Right lobe of liver (tissue), 6 donors: ENCODE data around the gene TRPM3. TPM values are rescaled to one million over a fixed set of nuclear protein-coding genes. Genes with fewer than 3 reads are reported as not detected.

Source experiments
- ATAC-seq, 4 donors: fragments of 200-7000 bp; cut with Tn5 transposase; one replicate each; pipeline ENCODE4 v1.9.1; 2020; ENCODE audit warnings: mild to moderate bottlenecking in 4 of 4, moderate library complexity in 4 of 4
- DNase-seq, 3 donors: peaks; one replicate each; pipeline ENCODE4 v3.0.0-alpha.2; 2020
- H3K27ac ChIP-seq, 3 donors: fragments of 200-600 bp; one replicate each; pipeline ENCODE4 v1.8.0; 2022
- H3K27me3 ChIP-seq, 2 donors: fragments of 200-600 bp; one replicate each; pipeline ENCODE4 v1.8.0; 2022
- H3K36me3 ChIP-seq, 4 donors: fragments of 200-600 bp; sonication (generic) in 1 of 4; one replicate each; pipeline versions ENCODE4 v1.5.1 to v1.8.0; 2017 to 2022; ENCODE audit warnings: control low read depth in 1 of 4
- H3K4me1 ChIP-seq, 4 donors: fragments of 200-600 bp; sonication (generic) in 1 of 4; one replicate each; pipeline versions ENCODE4 v1.5.1 to v1.8.0; 2017 to 2022; ENCODE audit warnings: control low read depth in 1 of 4
- H3K4me3 ChIP-seq, 3 donors: fragments of 200-600 bp; one replicate each; pipeline ENCODE4 v1.8.0; 2022
- H3K9me3 ChIP-seq, 4 donors: fragments of 200-600 bp; sonication (generic) in 1 of 4; one replicate each; pipeline versions ENCODE4 v1.5.1 to v1.8.0; 2017 to 2022; ENCODE audit warnings: control low read depth in 1 of 4
- POLR2A ChIP-seq: fragments of 450-650 bp; IDR thresholded peaks from one replicate; pipeline ENCODE4 v1.6.1; 2017; ENCODE audit warnings: antibody characterized with exemption, mild to moderate bottlenecking
- WGBS: methylation state at CpG from one replicate; pipeline ENCODE4 v1.1.6; 2018; ENCODE audit warnings: low coverage, low lambda C conversion rate; ENCODE audit not compliant: insufficient coverage; ENCODE audit errors: missing lambda C conversion rate; 5-methylcytosine and 5-hydroxymethylcytosine counted together
- intact Hi-C, 2 donors: fragments of 100-400 bp; cut with DNase I; formaldehyde crosslinking; loops; one replicate each; pipeline versions ENCODE4 v1.11.2 to v1.14.1; 2022
- total RNA-seq, 6 experiments: library from RNA; depleted of rRNA in 2 of 6; stranded (reverse); fragments of >200 nt in 2 of 6; fragmentation: NEBNext Ultra II Directional in 3 of 6; extraction: Animal tissue kit (Norgen Biotek cat#: 25700) in 3 of 6; gene quantifications; one replicate each; pipeline versions ENCODE4 v1.1.0 to v1.2.4, GENCODE V29; 2016 to 2023
- TF ChIP-seq, protein P1 (sequence below), 4 donors: fragments of 200-600 bp in 3 of 4; fragments of 450-650 bp in 1 of 4; IDR thresholded peaks; one replicate each; pipeline versions ENCODE4 v1.5.1 to v1.8.0; 2016 to 2022; ENCODE audit warnings: antibody characterized with exemption in 4 of 4, mild to moderate bottlenecking in 2 of 4
- donor health status: DM: no; HTN: yes; CAD: no.
- donor health status: DM: no; HTN: no; CAD: no.
- donor health status: DM: no; HTN: no; CAD: no.
- donor health status: DM: no; HTN: yes; CAD: no.
- donor health status: DM: no; HTN: yes; CAD: no.

Gene TRPM3
- total RNA-seq, 6 experiments from 2014 or later, result 0.26 to 0.56 (median 0.39) TPM

DNA sequence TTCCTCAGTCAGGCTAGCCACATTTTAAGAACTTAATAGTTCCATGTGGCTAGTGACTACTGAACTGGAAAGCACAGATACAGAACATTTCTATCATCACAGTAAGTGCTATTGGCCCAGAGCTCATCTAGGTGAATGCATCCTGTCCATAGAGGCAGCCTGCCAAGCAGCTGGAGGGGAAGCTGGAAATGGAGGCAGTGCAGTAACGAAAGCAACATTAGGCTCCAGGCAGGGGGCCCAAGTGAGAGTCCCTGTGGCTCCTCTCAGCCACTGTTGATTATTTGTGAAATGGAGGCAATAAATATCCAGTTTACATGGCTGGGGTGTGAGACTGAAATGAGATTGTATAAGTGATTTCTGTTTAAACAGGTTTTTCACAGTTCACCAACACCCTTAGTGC, 479.8 kb downstream of the TRPM3 start:
- no peaks in the 10 kb centered on the region for H3K36me3 ChIP-seq
- intact Hi-C loops, result no loop called here
- no peaks in the 10 kb centered on the region for H3K9me3 ChIP-seq
- H3K4me1 ChIP-seq, result no peaks in the 10 kb centered on the region
- ATAC-seq, result no peak
- H3K27me3 ChIP-seq, result no peaks in the 10 kb centered on the region
- TF ChIP-seq POLR2A, result no peak
- TF ChIP-seq, protein P1, sequence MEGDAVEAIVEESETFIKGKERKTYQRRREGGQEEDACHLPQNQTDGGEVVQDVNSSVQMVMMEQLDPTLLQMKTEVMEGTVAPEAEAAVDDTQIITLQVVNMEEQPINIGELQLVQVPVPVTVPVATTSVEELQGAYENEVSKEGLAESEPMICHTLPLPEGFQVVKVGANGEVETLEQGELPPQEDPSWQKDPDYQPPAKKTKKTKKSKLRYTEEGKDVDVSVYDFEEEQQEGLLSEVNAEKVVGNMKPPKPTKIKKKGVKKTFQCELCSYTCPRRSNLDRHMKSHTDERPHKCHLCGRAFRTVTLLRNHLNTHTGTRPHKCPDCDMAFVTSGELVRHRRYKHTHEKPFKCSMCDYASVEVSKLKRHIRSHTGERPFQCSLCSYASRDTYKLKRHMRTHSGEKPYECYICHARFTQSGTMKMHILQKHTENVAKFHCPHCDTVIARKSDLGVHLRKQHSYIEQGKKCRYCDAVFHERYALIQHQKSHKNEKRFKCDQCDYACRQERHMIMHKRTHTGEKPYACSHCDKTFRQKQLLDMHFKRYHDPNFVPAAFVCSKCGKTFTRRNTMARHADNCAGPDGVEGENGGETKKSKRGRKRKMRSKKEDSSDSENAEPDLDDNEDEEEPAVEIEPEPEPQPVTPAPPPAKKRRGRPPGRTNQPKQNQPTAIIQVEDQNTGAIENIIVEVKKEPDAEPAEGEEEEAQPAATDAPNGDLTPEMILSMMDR (IDR thresholded peaks at IDR 0.05), result no peak
- 38% methylated on average over 1 of the region's 1 CpG for WGBS
- no peak overlapping the region for H3K4me3 ChIP-seq
- no peak for DNase-seq
- no peak overlapping the region for H3K27ac ChIP-seq

DNA sequence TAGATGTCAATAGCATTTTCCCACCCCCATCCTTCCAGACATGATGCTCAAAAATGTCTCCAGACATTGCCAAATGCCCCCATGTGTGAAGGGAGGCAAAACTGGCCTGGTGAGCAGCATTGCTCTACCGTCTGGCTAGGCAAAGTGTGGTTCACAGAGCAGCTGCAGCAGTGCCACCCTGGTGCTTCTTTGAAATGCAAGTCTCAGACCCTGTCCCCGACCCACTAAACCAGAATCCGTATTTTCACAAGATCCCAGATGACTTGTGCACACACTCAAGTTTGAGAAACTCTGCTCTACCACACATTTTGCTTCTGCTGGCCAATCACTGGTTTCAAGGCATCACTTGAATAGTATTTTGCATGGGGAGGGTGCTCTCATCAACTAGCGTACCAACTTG, 480.4 kb downstream of the TRPM3 start:
- H3K9me3 ChIP-seq, result no peaks in the 10 kb centered on the region
- H3K27me3 ChIP-seq, result no peaks in the 10 kb centered on the region
- TF ChIP-seq, protein P1 (IDR thresholded peaks at IDR 0.05), result no peak
- no peak for TF ChIP-seq POLR2A
- DNase-seq (no peak), ATAC-seq (no peak)
- no peaks in the 10 kb centered on the region for H3K4me1 ChIP-seq
- WGBS, result 93% methylated on average over 2 of the region's 4 CpGs
- intact Hi-C loops, result no loop called here
- H3K36me3 ChIP-seq, result no peaks in the 10 kb centered on the region
- no peak overlapping the region for H3K4me3 ChIP-seq
- H3K27ac ChIP-seq, result no peak overlapping the region

DNA sequence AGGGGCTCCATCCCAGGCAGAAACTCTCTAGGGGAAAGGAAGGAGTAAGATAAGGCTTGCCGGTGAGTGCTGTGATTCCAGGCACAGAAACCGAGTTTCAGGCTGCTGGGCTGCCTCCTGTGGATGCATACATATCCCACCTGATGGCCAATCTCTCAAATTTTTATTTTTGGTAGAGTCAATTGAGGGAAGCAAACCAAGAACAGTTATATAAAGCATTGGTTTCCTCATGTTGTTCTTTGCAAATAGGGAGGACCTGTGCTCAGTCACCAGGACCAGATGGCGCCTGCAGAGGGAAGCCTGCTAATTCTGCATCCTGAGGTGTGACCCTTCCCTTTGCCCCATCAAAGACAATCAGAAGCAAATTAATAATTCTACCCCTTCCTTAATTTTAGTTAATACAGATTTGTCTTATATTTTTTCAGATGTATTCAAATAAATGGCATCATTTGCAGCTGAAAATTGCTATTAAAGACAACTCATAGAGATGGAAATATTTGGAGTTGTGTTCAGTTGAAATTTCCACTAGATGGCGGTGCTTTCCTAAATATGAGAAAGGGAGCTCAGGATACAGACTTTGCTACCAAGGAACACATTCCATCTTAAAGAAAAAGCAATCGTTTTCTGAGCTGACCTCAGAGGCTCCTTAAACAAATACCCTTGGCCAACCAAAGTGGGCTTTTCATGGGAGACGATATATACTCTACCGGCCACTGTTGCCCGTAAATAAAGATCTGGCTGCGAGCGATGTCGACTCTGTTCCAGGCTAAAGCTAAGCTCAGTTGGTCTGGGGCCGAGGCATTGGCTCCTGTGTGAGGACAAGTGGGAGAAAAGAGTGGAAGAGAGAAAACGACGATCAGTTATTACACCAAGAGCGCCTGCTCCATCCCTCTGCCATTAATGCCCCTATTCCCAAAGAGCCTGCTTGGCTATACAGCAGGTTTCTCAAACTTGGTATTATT, 481.3 kb downstream of the TRPM3 start:
- Histone ChIP-seq H3K27me3 (no peaks in the 10 kb centered on the region), H3K4me3 (no peak overlapping the region), H3K27ac (no peak overlapping the region), H3K36me3 (no peaks in the 10 kb centered on the region), H3K9me3 (no peaks in the 10 kb centered on the region), H3K4me1 (no peaks in the 10 kb centered on the region)
- intact Hi-C loops, result no loop called here
- 50% methylated on average over 15 of the region's 15 CpGs for WGBS
- DNase-seq (no peak), ATAC-seq (peak in 3 of 4 donors; percentile 44 to 72 (median 68))
- no peak for TF ChIP-seq POLR2A
- TF ChIP-seq, protein P1 (IDR thresholded peaks at IDR 0.05), result peak; percentile 59 to 73 (median 64)

DNA sequence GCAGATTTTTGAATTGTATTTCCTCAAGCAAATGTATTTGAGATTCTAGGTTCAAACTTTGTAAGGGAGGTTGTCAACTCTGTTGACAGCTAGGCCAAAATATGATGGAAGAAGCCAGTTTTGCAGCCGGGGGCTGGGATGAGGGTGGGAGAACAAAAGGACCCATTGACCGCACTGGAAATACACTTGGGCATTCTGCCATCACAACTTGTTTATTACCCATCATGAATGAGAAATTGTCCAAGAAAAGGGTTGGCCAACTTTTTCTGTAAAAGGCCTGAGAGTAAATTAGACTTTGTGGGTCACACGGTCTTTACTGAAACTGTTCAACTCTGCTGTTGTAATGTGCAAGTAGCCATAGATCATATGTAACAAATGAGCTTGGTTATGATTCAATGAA, 485.6 kb downstream of the TRPM3 start:
- intact Hi-C loops, result no loop called here
- no peak overlapping the region for H3K27ac ChIP-seq

More for the DNA sequence above, 485.6 kb downstream of the TRPM3 start:
- no peaks in the 10 kb centered on the region for H3K9me3 ChIP-seq
- no peak overlapping the region for H3K4me3 ChIP-seq
- DNase-seq (no peak), ATAC-seq (no peak)
- no peaks in the 10 kb centered on the region for H3K27me3 ChIP-seq
- H3K36me3 ChIP-seq, result no peaks in the 10 kb centered on the region
- no peaks in the 10 kb centered on the region for H3K4me1 ChIP-seq
- 84% methylated on average over 3 of the region's 3 CpGs for WGBS
- TF ChIP-seq POLR2A, result no peak
- TF ChIP-seq, protein P1 (IDR thresholded peaks at IDR 0.05), result no peak
